ENCODE results near the gene BCKDHB.

- TF ChIP-seq EZH2 (IDR thresholded peaks at IDR 0.05; ENCODE audit: borderline replicate concordance, low read depth, low read length, poor library complexity, severe bottlenecking) (no peak), CTCF (conservative IDR thresholded peaks at IDR 0.05; ENCODE audit: low read depth, low read length) (no peak)
Measured at GRCh38 chr6:80304014-80304413, 197.5 kb downstream of the BCKDHB start.
